HepG2 (cell line): Measurements from ENCODE around the gene RPEL1. TPM values are rescaled to one million over a fixed set of nuclear protein-coding genes. Genes with fewer than 3 reads are reported as not detected.
A peak's percentile ranks its signal among the peaks of the same experiment; 100 is the strongest.

ENCODE experiments used
- CBFB ChIP-seq: sonication (generic); formaldehyde crosslinking; IDR thresholded peaks from 2 replicates; pipeline ENCODE4 v1.4.0; 2020; ENCODE audit warnings: missing genetic modification reagents
- HCFC1 ChIP-seq: fragments of 150-350 bp; IDR thresholded peaks from 2 replicates; pipeline ENCODE4 v1.6.1; 2014; ENCODE audit warnings: low read depth, low read length
- SAP130 ChIP-seq: IDR thresholded peaks from 2 replicates; pipeline ENCODE4 v1.6.1; 2016; ENCODE audit warnings: low read depth
- TCF7 ChIP-seq: sonication (generic); IDR thresholded peaks from 2 replicates; pipeline ENCODE4 v1.6.1; 2016; ENCODE audit warnings: antibody characterized with exemption, low read depth
- ZFP37 ChIP-seq: sonication (generic); formaldehyde crosslinking; IDR thresholded peaks from 2 replicates; pipeline ENCODE4 v1.4.0; 2020; ENCODE audit warnings: missing genetic modification reagents, borderline replicate concordance
- ZNF180 ChIP-seq: sonication (generic); formaldehyde crosslinking; IDR thresholded peaks from 2 replicates; pipeline ENCODE4 v1.4.0; 2020; ENCODE audit warnings: low read depth, missing genetic modification reagents, borderline replicate concordance
- ZNF318 ChIP-seq: sonication (generic); formaldehyde crosslinking; IDR thresholded peaks from 2 replicates; pipeline ENCODE4 v1.4.0; 2020; ENCODE audit warnings: mild to moderate bottlenecking, missing genetic modification reagents
- ZNF546 ChIP-seq: sonication (generic); formaldehyde crosslinking; conservative IDR thresholded peaks from 2 replicates; pipeline ENCODE4 v1.8.1; 2023; ENCODE audit warnings: mild to moderate bottlenecking, missing genetic modification reagents
- ZNF572 ChIP-seq: sonication (generic); formaldehyde crosslinking; IDR thresholded peaks from 2 replicates; pipeline ENCODE4 v1.5.1; 2020; ENCODE audit warnings: mild to moderate bottlenecking, missing genetic modification reagents
- polyA plus RNA-seq, 8 experiments: library from polyadenylated mRNA; depleted of rRNA in 3 of 8; stranded (reverse) in 7 of 8; unstranded in 1 of 8; fragments of >200 nt; fragmentation: Illumina TruSeq in 4 of 8; extraction: Trizol in 4 of 8; gene quantifications; 2 replicates each; pipeline versions ENCODE4 v1.2.1 to v1.2.3, GENCODE V29; 2011 to 2016; ENCODE audit warnings: low read depth in 4 of 8, missing spikeins in 1 of 8, mixed read lengths in 1 of 8; ENCODE audit not compliant: insufficient read depth in 1 of 8
- total RNA-seq, 5 experiments: library from RNA; depleted of rRNA; stranded (reverse); fragments of >200 nt; fragmentation: Illumina TruSeq; extraction: Trizol; gene quantifications; 2 replicates each; pipeline ENCODE4 v1.2.3, GENCODE V29; 2016; ENCODE audit warnings: low read depth in 1 of 5
- TF ChIP-seq, protein P1 (sequence below): sonication (generic); formaldehyde crosslinking; IDR thresholded peaks from 2 replicates; pipeline ENCODE4 v1.5.0; 2020; ENCODE audit warnings: mild to moderate bottlenecking, missing genetic modification reagents
- TF ChIP-seq, protein P2 (sequence below): sonication (generic); formaldehyde crosslinking; IDR thresholded peaks from 2 replicates; pipeline ENCODE4 v1.4.0; 2020; ENCODE audit warnings: low read depth, missing genetic modification reagents
- TF ChIP-seq, protein P3 (sequence below): sonication (generic); formaldehyde crosslinking; IDR thresholded peaks from 2 replicates; pipeline ENCODE4 v1.4.0; 2020; ENCODE audit warnings: missing genetic modification reagents, mild to moderate bottlenecking, borderline replicate concordance

The RPEL1 gene
- total and polyA plus RNA-seq, 2 of the 13 experiments (the other 11 are each of a cell fraction or from before 2014, with no cell fraction given), result 0.04 to 0.07 TPM

- TF ChIP-seq, protein P1, sequence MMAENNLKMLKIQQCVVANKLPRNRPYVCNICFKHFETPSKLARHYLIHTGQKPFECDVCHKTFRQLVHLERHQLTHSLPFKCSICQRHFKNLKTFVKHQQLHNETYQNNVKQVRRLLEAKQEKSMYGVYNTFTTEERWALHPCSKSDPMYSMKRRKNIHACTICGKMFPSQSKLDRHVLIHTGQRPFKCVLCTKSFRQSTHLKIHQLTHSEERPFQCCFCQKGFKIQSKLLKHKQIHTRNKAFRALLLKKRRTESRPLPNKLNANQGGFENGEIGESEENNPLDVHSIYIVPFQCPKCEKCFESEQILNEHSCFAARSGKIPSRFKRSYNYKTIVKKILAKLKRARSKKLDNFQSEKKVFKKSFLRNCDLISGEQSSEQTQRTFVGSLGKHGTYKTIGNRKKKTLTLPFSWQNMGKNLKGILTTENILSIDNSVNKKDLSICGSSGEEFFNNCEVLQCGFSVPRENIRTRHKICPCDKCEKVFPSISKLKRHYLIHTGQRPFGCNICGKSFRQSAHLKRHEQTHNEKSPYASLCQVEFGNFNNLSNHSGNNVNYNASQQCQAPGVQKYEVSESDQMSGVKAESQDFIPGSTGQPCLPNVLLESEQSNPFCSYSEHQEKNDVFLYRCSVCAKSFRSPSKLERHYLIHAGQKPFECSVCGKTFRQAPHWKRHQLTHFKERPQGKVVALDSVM (CRISPR knock-in tag), result no peak
- TF ChIP-seq, protein P2, sequence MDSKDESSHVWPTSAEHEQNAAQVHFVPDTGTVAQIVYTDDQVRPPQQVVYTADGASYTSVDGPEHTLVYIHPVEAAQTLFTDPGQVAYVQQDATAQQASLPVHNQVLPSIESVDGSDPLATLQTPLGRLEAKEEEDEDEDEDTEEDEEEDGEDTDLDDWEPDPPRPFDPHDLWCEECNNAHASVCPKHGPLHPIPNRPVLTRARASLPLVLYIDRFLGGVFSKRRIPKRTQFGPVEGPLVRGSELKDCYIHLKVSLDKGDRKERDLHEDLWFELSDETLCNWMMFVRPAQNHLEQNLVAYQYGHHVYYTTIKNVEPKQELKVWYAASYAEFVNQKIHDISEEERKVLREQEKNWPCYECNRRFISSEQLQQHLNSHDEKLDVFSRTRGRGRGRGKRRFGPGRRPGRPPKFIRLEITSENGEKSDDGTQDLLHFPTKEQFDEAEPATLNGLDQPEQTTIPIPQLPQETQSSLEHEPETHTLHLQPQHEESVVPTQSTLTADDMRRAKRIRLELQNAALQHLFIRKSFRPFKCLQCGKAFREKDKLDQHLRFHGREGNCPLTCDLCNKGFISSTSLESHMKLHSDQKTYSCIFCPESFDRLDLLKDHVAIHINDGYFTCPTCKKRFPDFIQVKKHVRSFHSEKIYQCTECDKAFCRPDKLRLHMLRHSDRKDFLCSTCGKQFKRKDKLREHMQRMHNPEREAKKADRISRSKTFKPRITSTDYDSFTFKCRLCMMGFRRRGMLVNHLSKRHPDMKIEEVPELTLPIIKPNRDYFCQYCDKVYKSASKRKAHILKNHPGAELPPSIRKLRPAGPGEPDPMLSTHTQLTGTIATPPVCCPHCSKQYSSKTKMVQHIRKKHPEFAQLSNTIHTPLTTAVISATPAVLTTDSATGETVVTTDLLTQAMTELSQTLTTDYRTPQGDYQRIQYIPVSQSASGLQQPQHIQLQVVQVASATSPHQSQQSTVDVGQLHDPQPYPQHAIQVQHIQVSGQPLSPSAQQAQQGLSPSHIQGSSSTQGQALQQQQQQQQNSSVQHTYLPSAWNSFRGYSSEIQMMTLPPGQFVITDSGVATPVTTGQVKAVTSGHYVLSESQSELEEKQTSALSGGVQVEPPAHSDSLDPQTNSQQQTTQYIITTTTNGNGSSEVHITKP (CRISPR knock-in tag), result 0 out of 2 replicates have a peak, but pooled peaks have one; percentile 39
- TF ChIP-seq CBFB (no peak), ZNF546 (CRISPR knock-in tag) (0 out of 2 replicates have a peak, but pooled peaks have one; percentile 32), ZNF572 (CRISPR knock-in tag) (no peak), SAP130 (CRISPR knock-in tag) (peak; percentile 77), ZNF318 (no peak), ZFP37 (CRISPR knock-in tag) (0 out of 2 replicates have a peak, but pooled peaks have one; percentile 72), HCFC1 (no peak), TCF7 (no peak), ZNF180 (no peak)
- TF ChIP-seq, protein P3, sequence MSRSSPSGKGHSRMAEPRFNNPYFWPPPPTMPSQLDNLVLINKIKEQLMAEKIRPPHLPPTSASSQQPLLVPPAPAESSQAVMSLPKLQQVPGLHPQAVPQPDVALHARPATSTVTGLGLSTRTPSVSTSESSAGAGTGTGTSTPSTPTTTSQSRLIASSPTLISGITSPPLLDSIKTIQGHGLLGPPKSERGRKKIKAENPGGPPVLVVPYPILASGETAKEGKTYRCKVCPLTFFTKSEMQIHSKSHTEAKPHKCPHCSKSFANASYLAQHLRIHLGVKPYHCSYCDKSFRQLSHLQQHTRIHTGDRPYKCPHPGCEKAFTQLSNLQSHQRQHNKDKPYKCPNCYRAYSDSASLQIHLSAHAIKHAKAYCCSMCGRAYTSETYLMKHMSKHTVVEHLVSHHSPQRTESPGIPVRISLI (CRISPR knock-in tag), result no peak
Measured at GRCh38 chr10:103265717-103266329, 20.1 kb downstream of the RPEL1 start (continued).
